Measurements from ENCODE around the gene ARHGEF37. TPM values are rescaled to one million over a fixed set of nuclear protein-coding genes. Genes with fewer than 3 reads are reported as not detected.

ARHGEF37 gene
- total RNA-seq, 1 experiment from 2014 or later: 0.42 TPM

GRCh38 chr5:149615976-149616375 lies 34.7 kb downstream of the ARHGEF37 start:
- no peak overlapping the region for H3K27ac ChIP-seq (ENCODE audit: insufficient read length, low read depth, low read length)
- H2BK20ac ChIP-seq (ENCODE audit: low read depth, low read length, poor library complexity, severe bottlenecking): no peak overlapping the region
- H2AFZ ChIP-seq (ENCODE audit: low read length): no peak overlapping the region
- H2BK15ac ChIP-seq (ENCODE audit: low read depth, low read length): no peak overlapping the region
- Mint-ChIP-seq H3K36me3 (ENCODE audit: insufficient read depth in 1 of 3, low read depth in 3 of 3) (no peaks in the 10 kb centered on the region), H3K27me3 (ENCODE audit: low read depth) (no peaks in the 10 kb centered on the region), H3K4me1 (peaks cover 14 to 21% of the 10 kb centered on the region in 2 experiments), H3K27ac (peak overlapping the region in 1 of 3 experiments; percentile 13; a peak in 2 of 7 replicates), H3K4me3 (no peak overlapping the region), H3K9me3 (peaks cover 0 to under 1% of the 10 kb centered on the region in 2 experiments; a peak in 2 of 5 replicates)
- no peaks in the 10 kb centered on the region for H3K79me2 ChIP-seq (ENCODE audit: insufficient read depth, low read length)
- no peak for DNase-seq
- no peaks in the 10 kb centered on the region for H4K20me1 ChIP-seq (ENCODE audit: control insufficient read depth, insufficient read depth, insufficient read length)
- H2BK5ac ChIP-seq (ENCODE audit: insufficient read length, low read length): no peak overlapping the region
- no peaks in the 10 kb centered on the region for H3K4me1 ChIP-seq (ENCODE audit: insufficient read depth, low read length)
- H4K5ac ChIP-seq (ENCODE audit: insufficient read length, low read depth, low read length): no peak overlapping the region
- H3K79me1 ChIP-seq (ENCODE audit: insufficient read depth, low read depth, low read length, poor library complexity, severe bottlenecking): no peaks in the 10 kb centered on the region
- no peaks in the 10 kb centered on the region for H3K23me2 ChIP-seq (ENCODE audit: insufficient read length, low read depth, low read length, poor library complexity, severe bottlenecking)
- H3K27me3 ChIP-seq (ENCODE audit: insufficient read depth, low read length): no peaks in the 10 kb centered on the region
- no peak overlapping the region for H3T11ph ChIP-seq (ENCODE audit: low read length)
- no peak overlapping the region for H3K9ac ChIP-seq (ENCODE audit: extremely low read depth, insufficient read length, low read length)
- no peak overlapping the region for H2AK5ac ChIP-seq (ENCODE audit: insufficient read length, low read length)
- H3K14ac ChIP-seq (ENCODE audit: insufficient read depth, low read length): no peak overlapping the region
- no peak overlapping the region for H3K4me2 ChIP-seq (ENCODE audit: insufficient read depth, insufficient read length, low read length)
- no peak overlapping the region for H3K56ac ChIP-seq (ENCODE audit: insufficient read length, low read depth, low read length)
- no CpG with 5 or more reads among the region's 5 CpGs for WGBS (ENCODE audit: extremely low coverage, insufficient read length, low lambda C conversion rate)
- H3K4ac ChIP-seq (ENCODE audit: low read depth, low read length): no peak overlapping the region
- no peak overlapping the region for H3K23ac ChIP-seq (ENCODE audit: insufficient read length, low read depth, low read length)
- H3K9me3 ChIP-seq (ENCODE audit: control insufficient read depth, low read depth, low read length): no peaks in the 10 kb centered on the region
- H3K18ac ChIP-seq (ENCODE audit: insufficient read length, low read depth, low read length): no peak overlapping the region
- no peak for TF ChIP-seq CTCF (conservative IDR thresholded peaks at IDR 0.05)
- H2BK120ac ChIP-seq (ENCODE audit: low read depth, low read length, poor library complexity, severe bottlenecking): no peak overlapping the region
- no peak overlapping the region for H2BK12ac ChIP-seq (ENCODE audit: insufficient read length, low read depth, low read length)
- H4K91ac ChIP-seq (ENCODE audit: insufficient read length, low read depth, low read length): no peak overlapping the region
- no peak overlapping the region for H4K8ac ChIP-seq (replicated peaks; ENCODE audit: insufficient read length, low read depth, low read length)
